ENCODE results near the gene UNC5C. TPM values are rescaled to one million over a fixed set of nuclear protein-coding genes. Genes with fewer than 3 reads are reported as not detected.

UNC5C gene
- total and polyA plus RNA-seq, 10 of the 15 experiments (the other 5 are each of a cell fraction or from before 2014, with no cell fraction given): 0.02 to 2.0 (median 0.15) TPM; not detected in 1

DNA sequence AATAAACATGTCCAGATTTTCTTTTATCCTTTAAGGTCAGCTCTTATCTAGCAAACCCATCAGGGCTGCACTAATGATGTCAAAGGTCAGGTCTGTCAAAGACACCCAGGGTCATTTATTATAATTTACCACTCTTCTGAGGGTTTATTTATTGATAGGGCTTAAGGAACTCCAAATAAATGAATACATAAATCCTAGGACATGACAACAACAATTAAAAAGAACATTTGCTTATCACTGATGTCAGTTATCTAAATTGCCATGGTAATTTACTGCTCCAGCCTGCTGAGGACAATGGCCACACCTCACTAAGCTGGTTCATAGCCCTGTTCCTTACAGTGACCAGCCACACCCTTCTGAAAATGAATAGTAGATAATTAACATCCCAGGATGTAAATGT is 317.1 kb downstream of the UNC5C start (continued):
- no peak for TF ChIP-seq NR2C2 (IDR thresholded peaks at IDR 0.05; ENCODE audit: borderline replicate concordance, control insufficient read depth, insufficient read length, low read depth)
- TF ChIP-seq LARP7 (IDR thresholded peaks at IDR 0.05): no peak

- BruUV-seq (replicated peaks): no TSS peak
- intact Hi-C loops (cut with micrococcal nuclease; ENCODE audit: unreplicated experiment) (no loop called here), in situ Hi-C loops (cut with MboI) (no loop called here)
- Histone ChIP-seq H3K36me3 (ENCODE audit: control insufficient read depth in 2 of 2, insufficient read depth in 2 of 2, low read length in 1 of 2) (no peaks in the 10 kb centered on the region), H3K9me3 (replicated peaks; ENCODE audit: control insufficient read depth, insufficient read depth, low read length) (no peaks in the 10 kb centered on the region), H3K4me2 (ENCODE audit: control insufficient read depth, insufficient read depth) (no peak overlapping the region), H4K20me1 (ENCODE audit: control insufficient read depth, insufficient read depth) (no peaks in the 10 kb centered on the region), H3K27me3 (replicated peaks in 1 of 2; ENCODE audit: control insufficient read depth in 2 of 2, insufficient read depth in 2 of 2, low read length in 1 of 2) (no peaks in the 10 kb centered on the region), H3K4me1 (ENCODE audit: control insufficient read depth, insufficient read depth, low read length) (no peaks in the 10 kb centered on the region), H3K4me3 (no peak overlapping the region), H2AFZ (ENCODE audit: control insufficient read depth, low read depth, low read length) (no peak overlapping the region), H3K9ac (ENCODE audit: control insufficient read depth, insufficient read depth, low read length) (no peak overlapping the region), H3K27ac (ENCODE audit: control insufficient read depth, insufficient read depth) (no peak overlapping the region), H3K79me2 (ENCODE audit: control insufficient read depth, insufficient read depth, low read length) (no peaks in the 10 kb centered on the region)
- ATAC-seq (no peak), FAIRE-seq (no peak), DNase-seq (ENCODE audit: low read depth, low spot score) (no peak)
- SMC1A ChIA-PET (ENCODE audit: uncharacterized antibody, unreplicated experiment): no interaction called here
- CTCF ChIA-PET: no interaction called here
- RAD21 ChIA-PET (ENCODE audit: unreplicated experiment): no interaction called here
- 70% methylated on average over 6 of the region's 6 CpGs for WGBS (ENCODE audit: insufficient coverage, insufficient replicate concordance, low lambda C conversion rate, missing lambda C conversion rate)
- TF ChIP-seq EGR1 (IDR thresholded peaks at IDR 0.05; ENCODE audit: borderline replicate concordance in 1 of 2, low read depth in 2 of 2, low read length in 2 of 2) (no peak), SIX5 (IDR thresholded peaks at IDR 0.05; ENCODE audit: low read depth, low read length, severe bottlenecking) (no peak), ATF3 (IDR thresholded peaks at IDR 0.05; ENCODE audit: borderline replicate concordance, extremely low read depth, low read depth, low read length) (no peak), NKRF (conservative IDR thresholded peaks at IDR 0.05) (no peak), NFYB (IDR thresholded peaks at IDR 0.05; ENCODE audit: insufficient read depth, low read depth, low read length) (no peak), SMAD1 (IDR thresholded peaks at IDR 0.05; ENCODE audit: low read depth, partially characterized antibody) (no peak), ZNF384 (IDR thresholded peaks at IDR 0.05; ENCODE audit: borderline replicate concordance, low read depth, low read length) (no peak), EP300 (IDR thresholded peaks at IDR 0.05; ENCODE audit: borderline replicate concordance in 1 of 2, control insufficient read depth in 1 of 2, low read depth in 2 of 2, low read length in 2 of 2) (no peak), BACH1 (IDR thresholded peaks at IDR 0.05; ENCODE audit: borderline replicate concordance) (no peak), PAX5 (IDR thresholded peaks at IDR 0.05; ENCODE audit: borderline replicate concordance, low read depth, low read length) (no peak), TARDBP (IDR thresholded peaks at IDR 0.05; ENCODE audit: borderline replicate concordance) (no peak), ATF7 (IDR thresholded peaks at IDR 0.05; ENCODE audit: low read depth) (no peak), E2F4 (IDR thresholded peaks at IDR 0.05; ENCODE audit: low read depth, low read length) (no peak)
- TF ChIP-seq, protein P1, sequence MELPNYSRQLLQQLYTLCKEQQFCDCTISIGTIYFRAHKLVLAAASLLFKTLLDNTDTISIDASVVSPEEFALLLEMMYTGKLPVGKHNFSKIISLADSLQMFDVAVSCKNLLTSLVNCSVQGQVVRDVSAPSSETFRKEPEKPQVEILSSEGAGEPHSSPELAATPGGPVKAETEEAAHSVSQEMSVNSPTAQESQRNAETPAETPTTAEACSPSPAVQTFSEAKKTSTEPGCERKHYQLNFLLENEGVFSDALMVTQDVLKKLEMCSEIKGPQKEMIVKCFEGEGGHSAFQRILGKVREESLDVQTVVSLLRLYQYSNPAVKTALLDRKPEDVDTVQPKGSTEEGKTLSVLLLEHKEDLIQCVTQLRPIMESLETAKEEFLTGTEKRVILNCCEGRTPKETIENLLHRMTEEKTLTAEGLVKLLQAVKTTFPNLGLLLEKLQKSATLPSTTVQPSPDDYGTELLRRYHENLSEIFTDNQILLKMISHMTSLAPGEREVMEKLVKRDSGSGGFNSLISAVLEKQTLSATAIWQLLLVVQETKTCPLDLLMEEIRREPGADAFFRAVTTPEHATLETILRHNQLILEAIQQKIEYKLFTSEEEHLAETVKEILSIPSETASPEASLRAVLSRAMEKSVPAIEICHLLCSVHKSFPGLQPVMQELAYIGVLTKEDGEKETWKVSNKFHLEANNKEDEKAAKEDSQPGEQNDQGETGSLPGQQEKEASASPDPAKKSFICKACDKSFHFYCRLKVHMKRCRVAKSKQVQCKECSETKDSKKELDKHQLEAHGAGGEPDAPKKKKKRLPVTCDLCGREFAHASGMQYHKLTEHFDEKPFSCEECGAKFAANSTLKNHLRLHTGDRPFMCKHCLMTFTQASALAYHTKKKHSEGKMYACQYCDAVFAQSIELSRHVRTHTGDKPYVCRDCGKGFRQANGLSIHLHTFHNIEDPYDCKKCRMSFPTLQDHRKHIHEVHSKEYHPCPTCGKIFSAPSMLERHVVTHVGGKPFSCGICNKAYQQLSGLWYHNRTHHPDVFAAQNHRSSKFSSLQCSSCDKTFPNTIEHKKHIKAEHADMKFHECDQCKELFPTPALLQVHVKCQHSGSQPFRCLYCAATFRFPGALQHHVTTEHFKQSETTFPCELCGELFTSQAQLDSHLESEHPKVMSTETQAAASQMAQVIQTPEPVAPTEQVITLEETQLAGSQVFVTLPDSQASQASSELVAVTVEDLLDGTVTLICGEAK (IDR thresholded peaks at IDR 0.05; ENCODE audit: borderline replicate concordance): no peak
- POLR2A ChIA-PET: no interaction called here
Observed at GRCh38 chr4:95225849-95226248, 322.9 kb downstream of the UNC5C start.

Data from GM12878 (cell line).